SK-N-SH treated with all-trans-retinoic acid at 6 μM for 48 hours (cell line): ENCODE measurements around the gene ATP6V1F.

Experiments
- CSDC2 ChIP-seq: fragments of 250-450 bp; sonication (Bioruptor Pico); IDR thresholded peaks from 2 replicates; pipeline ENCODE4 v1.5.0; 2020; ENCODE audit warnings: mild to moderate bottlenecking, moderate library complexity
- RARB ChIP-seq: fragments of 250-450 bp; sonication (Bioruptor Pico); IDR thresholded peaks from 2 replicates; pipeline ENCODE4 v1.8.0; 2021; ENCODE audit warnings: mild to moderate bottlenecking, moderate library complexity
- TOX ChIP-seq: fragments of 250-450 bp; sonication (Bioruptor Pico); IDR thresholded peaks from 2 replicates; pipeline ENCODE4 v1.8.0; 2021; ENCODE audit warnings: mild to moderate bottlenecking, moderate library complexity, borderline replicate concordance
- TSHZ2 ChIP-seq: fragments of 250-450 bp; sonication (Bioruptor Pico); IDR thresholded peaks from 2 replicates; pipeline ENCODE4 v1.5.0; 2020; ENCODE audit warnings: mild to moderate bottlenecking, moderate library complexity
- ZFP30 ChIP-seq: fragments of 450-650 bp; formaldehyde crosslinking; IDR thresholded peaks from 2 replicates; pipeline ENCODE4 v1.5.0; 2022; ENCODE audit warnings: mild to moderate bottlenecking, moderate library complexity
- ZNF565 ChIP-seq: fragments of 450-650 bp; formaldehyde crosslinking; conservative IDR thresholded peaks from 2 replicates; pipeline ENCODE4 v1.5.0; 2020; ENCODE audit warnings: low read depth, mild to moderate bottlenecking, moderate library complexity
- ZNF8 ChIP-seq: fragments of 450-650 bp; formaldehyde crosslinking; IDR thresholded peaks from 2 replicates; pipeline ENCODE4 v1.5.0; 2020; ENCODE audit warnings: mild to moderate bottlenecking, moderate library complexity
- TF ChIP-seq, protein P1 (sequence below): fragments of 250-450 bp; sonication (Bioruptor Pico); IDR thresholded peaks from 2 replicates; pipeline ENCODE4 v1.8.0; 2021; ENCODE audit warnings: low read depth, mild to moderate bottlenecking, moderate library complexity, borderline replicate concordance

- no peak for TF ChIP-seq ZFP30 (CRISPR knock-in tag)
- TF ChIP-seq RARB = no peak
- no peak for TF ChIP-seq TSHZ2
- no peak for TF ChIP-seq TOX
- TF ChIP-seq, protein P1, sequence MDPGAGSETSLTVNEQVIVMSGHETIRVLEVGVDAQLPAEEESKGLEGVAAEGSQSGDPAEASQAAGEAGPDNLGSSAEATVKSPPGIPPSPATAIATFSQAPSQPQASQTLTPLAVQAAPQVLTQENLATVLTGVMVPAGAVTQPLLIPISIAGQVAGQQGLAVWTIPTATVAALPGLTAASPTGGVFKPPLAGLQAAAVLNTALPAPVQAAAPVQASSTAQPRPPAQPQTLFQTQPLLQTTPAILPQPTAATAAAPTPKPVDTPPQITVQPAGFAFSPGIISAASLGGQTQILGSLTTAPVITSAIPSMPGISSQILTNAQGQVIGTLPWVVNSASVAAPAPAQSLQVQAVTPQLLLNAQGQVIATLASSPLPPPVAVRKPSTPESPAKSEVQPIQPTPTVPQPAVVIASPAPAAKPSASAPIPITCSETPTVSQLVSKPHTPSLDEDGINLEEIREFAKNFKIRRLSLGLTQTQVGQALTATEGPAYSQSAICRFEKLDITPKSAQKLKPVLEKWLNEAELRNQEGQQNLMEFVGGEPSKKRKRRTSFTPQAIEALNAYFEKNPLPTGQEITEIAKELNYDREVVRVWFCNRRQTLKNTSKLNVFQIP = no peak
- TF ChIP-seq CSDC2 (CRISPR knock-in tag) = no peak
- no peak for TF ChIP-seq ZNF565 (CRISPR knock-in tag)
- TF ChIP-seq ZNF8 (CRISPR knock-in tag) = no peak
Observed at GRCh38 chr7:128882134-128882533, 19.5 kb downstream of the ATP6V1F start.
